ENCODE results near the gene PARD3.

PARD3 gene

DNA sequence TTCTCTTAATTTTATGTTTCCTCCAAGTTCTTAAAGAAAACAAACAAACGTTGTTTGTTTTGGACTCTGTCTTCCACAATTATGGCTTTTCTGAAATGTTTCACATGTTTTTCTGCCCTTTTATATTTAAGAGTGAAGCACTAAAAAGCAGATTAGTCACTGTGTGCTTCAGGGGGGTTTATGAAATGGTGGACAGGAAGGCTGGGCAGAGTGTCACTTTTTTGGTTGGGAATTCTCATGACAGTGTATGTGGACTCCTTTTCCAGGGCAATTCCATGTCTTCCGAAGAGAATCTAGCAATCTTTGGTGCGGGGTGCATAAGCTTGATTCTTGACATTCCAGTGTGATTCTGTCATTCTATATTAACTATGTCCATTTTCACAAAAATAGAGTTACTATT lies 669.4 kb downstream of the PARD3 start:
- no peak for DNase-seq (ENCODE audit: low spot score)
- no peak overlapping the region for H3K27ac ChIP-seq
- ChIA-PET POLR2A (ENCODE audit: low non-redundant PET) (no interaction called here), CTCF (no interaction called here)
- no peak for TF ChIP-seq CTCF (conservative IDR thresholded peaks at IDR 0.05; ENCODE audit: low read depth)

- ChIA-PET POLR2A (ENCODE audit: low non-redundant PET) (no interaction called here), CTCF (no interaction called here)
- no peak for DNase-seq (ENCODE audit: low spot score)
- no peak for TF ChIP-seq CTCF (conservative IDR thresholded peaks at IDR 0.05; ENCODE audit: low read depth)
- no peak overlapping the region for H3K27ac ChIP-seq
These were observed 671.6 kb downstream of the PARD3 start for GRCh38 chr10:34143466-34143865.

GRCh38 chr10:34141032-34141680 lies 673.9 kb downstream of the PARD3 start:
- CTCF ChIA-PET, result interaction anchor here (0.6 kb wide), 1 partner anchor 680 kb away, joined by 5 read pairs; no protein-coding TSS in a partner anchor
- TF ChIP-seq CTCF (conservative IDR thresholded peaks at IDR 0.05; ENCODE audit: low read depth), result no peak
- POLR2A ChIA-PET (ENCODE audit: low non-redundant PET), result no interaction called here
- H3K27ac ChIP-seq, result no peak overlapping the region
- DNase-seq (ENCODE audit: low spot score), result no peak

GRCh38 chr10:34139559-34139958 lies 675.5 kb downstream of the PARD3 start:
- no peak for TF ChIP-seq CTCF (conservative IDR thresholded peaks at IDR 0.05; ENCODE audit: low read depth)
- H3K27ac ChIP-seq, result no peak overlapping the region
- CTCF ChIA-PET, result no interaction called here
- POLR2A ChIA-PET (ENCODE audit: low non-redundant PET), result no interaction called here
- DNase-seq (ENCODE audit: low spot score), result no peak

- POLR2A ChIA-PET (ENCODE audit: low non-redundant PET), result no interaction called here
- no peak for DNase-seq (ENCODE audit: low spot score)
- TF ChIP-seq CTCF (conservative IDR thresholded peaks at IDR 0.05; ENCODE audit: low read depth), result no peak
- CTCF ChIA-PET, result no interaction called here
- no peak overlapping the region for H3K27ac ChIP-seq
These were observed 677.1 kb downstream of the PARD3 start for GRCh38 chr10:34137955-34138354.

DNA sequence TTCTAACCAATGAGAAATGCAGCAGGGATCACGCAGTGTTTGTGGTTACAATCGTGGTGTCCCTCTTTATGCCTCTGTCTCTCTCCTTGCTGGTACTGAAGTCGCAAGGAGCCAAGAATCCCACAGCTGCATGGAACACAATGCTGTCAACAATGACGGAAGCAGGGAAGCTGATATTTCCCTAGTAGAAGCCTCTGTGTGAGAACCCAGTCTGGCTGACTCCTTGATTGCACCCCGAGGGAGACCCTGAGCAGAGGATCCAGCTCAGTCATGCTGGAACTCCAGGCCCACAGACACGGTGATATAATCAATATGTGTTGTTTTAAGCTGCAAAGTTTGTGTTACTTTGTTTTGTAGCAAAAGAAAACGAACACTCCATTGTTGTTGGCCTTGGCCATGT lies 677.9 kb downstream of the PARD3 start:
- no peak overlapping the region for H3K27ac ChIP-seq
- ChIA-PET POLR2A (ENCODE audit: low non-redundant PET) (no interaction called here), CTCF (no interaction called here)
- no peak for DNase-seq (ENCODE audit: low spot score)
- TF ChIP-seq CTCF (conservative IDR thresholded peaks at IDR 0.05; ENCODE audit: low read depth), result no peak

Data from RWPE1 (cell line).